T-helper 2 cell treated with Interferon-gamma antibody and Interleukin-4, amounts not matched to agents 5 μg/mL and 100 μg/mL, for 36 hours (primary cell): ENCODE data around the gene CHD8.

Experiments
- DNase-seq: peaks from one replicate; pipeline ENCODE4 v3.0.0; 2021; ENCODE audit warnings: low spot score
- H3K27ac Mint-ChIP-seq: one replicate; pipeline ENCODE4 v1.8.0; 2021; ENCODE audit warnings: mild to moderate bottlenecking, mixed read lengths
- H3K27me3 Mint-ChIP-seq: one replicate; pipeline ENCODE4 v1.8.0; 2021; ENCODE audit warnings: low read depth, mixed read lengths
- H3K36me3 Mint-ChIP-seq: one replicate; pipeline ENCODE4 v1.8.0; 2021; ENCODE audit warnings: low read depth, mixed read lengths
- H3K4me1 Mint-ChIP-seq: one replicate; pipeline ENCODE4 v1.8.0; 2021; ENCODE audit warnings: low read depth, mixed read lengths
- H3K4me3 Mint-ChIP-seq: one replicate; pipeline ENCODE4 v1.8.0; 2022; ENCODE audit warnings: mild to moderate bottlenecking, moderate library complexity, mixed read lengths
- H3K9me3 Mint-ChIP-seq: one replicate; pipeline ENCODE4 v1.8.0; 2021; ENCODE audit warnings: mixed read lengths

Gene CHD8

GRCh38 chr14:21455912-21456667 lies at the start of gene CHD8:
CHD8 (minus strand) TSS chr14:21456123; CDS start chr14:21431643, 24,480 bp downstream.
- DNase-seq = peak; percentile 100
- Mint-ChIP-seq H3K36me3 (peaks cover 17% of the 10 kb centered on the region), H3K27me3 (no peaks in the 10 kb centered on the region), H3K9me3 (no peaks in the 10 kb centered on the region), H3K4me1 (peaks cover 28% of the 10 kb centered on the region), H3K27ac (peak within 1 kb of the TSS; percentile 98), H3K4me3 (peak within 1 kb of the TSS; percentile 97)

DNA sequence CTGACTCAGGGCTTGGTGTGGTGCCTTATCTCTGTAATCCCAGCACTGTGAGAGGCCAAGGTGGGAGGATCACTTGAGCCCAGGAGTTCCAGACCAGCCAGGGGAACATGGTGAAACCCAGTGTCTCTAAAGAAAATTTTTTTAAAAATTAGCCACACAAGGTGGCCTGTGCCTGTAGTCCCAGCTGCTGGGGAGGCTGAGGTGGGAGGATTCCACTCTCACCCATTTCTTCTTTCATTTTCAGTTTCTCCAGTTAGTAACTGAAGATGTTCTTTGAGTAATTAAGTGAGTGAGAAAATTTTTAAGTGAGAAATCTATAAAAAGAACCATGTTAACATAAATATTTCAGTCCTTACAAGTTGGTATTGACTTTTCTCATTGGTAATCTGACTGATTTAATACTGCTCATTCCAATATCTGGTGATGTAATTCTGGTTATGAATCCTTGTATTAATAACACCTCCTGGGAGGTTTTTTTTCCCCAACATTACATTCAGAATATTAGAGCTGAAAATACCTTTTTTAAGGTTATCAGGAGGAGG lies 49.2 kb upstream of the CHD8 start:
- peak overlapping the region; percentile 57 for H3K4me3 Mint-ChIP-seq
- H3K27ac Mint-ChIP-seq = peak overlapping the region; percentile 59
- peaks cover 54% of the 10 kb centered on the region for H3K36me3 Mint-ChIP-seq
- H3K9me3 Mint-ChIP-seq = no peaks in the 10 kb centered on the region
- peak; percentile 28 for DNase-seq
- H3K4me1 Mint-ChIP-seq = peaks cover 20% of the 10 kb centered on the region
- H3K27me3 Mint-ChIP-seq = no peaks in the 10 kb centered on the region

GRCh38 chr14:21503376-21503775 lies 47.5 kb upstream of the CHD8 start:
- no peak for DNase-seq
- peaks cover 27% of the 10 kb centered on the region for H3K4me1 Mint-ChIP-seq
- no peak overlapping the region for H3K27ac Mint-ChIP-seq
- no peak overlapping the region for H3K4me3 Mint-ChIP-seq
- H3K27me3 Mint-ChIP-seq = no peaks in the 10 kb centered on the region
- peaks cover 63% of the 10 kb centered on the region for H3K36me3 Mint-ChIP-seq
- H3K9me3 Mint-ChIP-seq = no peaks in the 10 kb centered on the region

GRCh38 chr14:21501568-21501967 lies 45.6 kb upstream of the CHD8 start:
- Mint-ChIP-seq H3K27me3 (no peaks in the 10 kb centered on the region), H3K36me3 (peaks cover 58% of the 10 kb centered on the region), H3K4me1 (peaks cover 23% of the 10 kb centered on the region), H3K9me3 (no peaks in the 10 kb centered on the region), H3K4me3 (no peak overlapping the region), H3K27ac (no peak overlapping the region)
- no peak for DNase-seq

DNA sequence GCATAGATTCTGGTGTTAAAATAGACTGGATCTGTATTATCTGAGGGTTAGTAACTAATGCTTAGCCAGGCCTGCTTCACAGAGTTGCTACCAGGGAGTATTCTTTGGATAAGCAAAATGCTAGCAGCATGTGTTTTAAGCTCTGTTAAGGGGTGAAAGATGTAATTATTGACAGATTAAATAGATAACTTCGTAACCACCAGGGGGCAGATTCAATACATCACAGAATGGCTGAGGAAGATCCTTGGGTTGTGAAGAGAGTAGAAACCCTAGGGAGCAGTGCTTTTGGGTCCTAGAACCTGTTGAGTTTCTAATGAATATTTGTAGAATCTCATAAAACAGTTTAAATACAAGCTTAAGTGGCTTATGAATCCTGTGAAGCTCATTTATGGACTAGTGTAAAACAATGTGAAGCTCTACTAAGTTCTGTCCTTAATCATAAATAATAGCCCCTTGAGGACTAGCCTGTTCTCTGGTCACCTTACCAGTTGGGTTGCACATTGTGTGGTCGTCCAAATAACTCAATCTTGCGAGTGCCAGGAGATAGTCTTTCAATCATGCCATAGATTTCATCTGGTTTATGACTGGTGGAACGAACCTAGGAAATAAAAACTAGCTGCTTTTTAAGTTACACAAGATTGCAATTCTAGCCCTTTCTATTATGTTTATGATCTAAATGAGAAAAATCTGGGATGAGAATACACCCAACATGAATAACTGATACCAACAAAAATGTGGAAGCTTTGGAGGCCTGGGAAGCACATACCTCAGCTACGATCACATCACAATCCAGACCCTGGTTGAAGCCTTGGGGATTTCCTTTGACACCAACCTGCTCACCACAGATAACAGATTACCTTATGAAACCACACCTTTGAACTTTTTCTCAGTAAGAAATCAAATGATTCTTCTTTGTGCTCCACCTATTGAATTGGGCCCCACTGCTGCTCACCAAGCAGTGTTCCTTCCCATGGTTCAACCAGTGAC lies 42.9 kb upstream of the CHD8 start:
- H3K27ac Mint-ChIP-seq = peak overlapping the region; percentile 13
- no peaks in the 10 kb centered on the region for H3K9me3 Mint-ChIP-seq
- H3K27me3 Mint-ChIP-seq = no peaks in the 10 kb centered on the region
- H3K4me3 Mint-ChIP-seq = no peak overlapping the region
- H3K4me1 Mint-ChIP-seq = peaks cover 15% of the 10 kb centered on the region
- peaks cover 67% of the 10 kb centered on the region for H3K36me3 Mint-ChIP-seq
- DNase-seq = no peak

DNA sequence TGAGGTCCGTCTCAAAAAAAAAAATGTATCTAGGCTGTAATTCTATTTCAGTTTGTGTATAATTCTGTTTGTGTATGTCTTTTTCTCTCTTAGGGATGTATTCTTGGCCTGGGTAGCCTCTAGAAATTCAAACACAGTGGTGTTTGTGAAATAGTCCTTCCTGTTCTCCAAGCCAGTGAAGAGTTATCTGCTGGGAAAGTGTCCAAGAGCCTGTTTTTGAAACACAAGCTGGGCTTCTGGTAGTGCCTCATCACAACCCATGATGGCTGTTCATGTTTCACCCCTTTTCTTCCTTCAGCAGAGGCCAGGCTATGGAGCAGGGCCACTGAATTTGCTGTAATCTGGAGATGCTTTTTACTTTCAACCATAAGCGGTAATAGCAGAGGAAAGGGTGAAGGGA lies 40.5 kb upstream of the CHD8 start:
- Mint-ChIP-seq H3K4me3 (no peak overlapping the region), H3K27me3 (no peaks in the 10 kb centered on the region), H3K36me3 (peaks cover 64% of the 10 kb centered on the region), H3K9me3 (no peaks in the 10 kb centered on the region), H3K4me1 (peaks cover 15% of the 10 kb centered on the region), H3K27ac (no peak overlapping the region)
- no peak for DNase-seq

DNA sequence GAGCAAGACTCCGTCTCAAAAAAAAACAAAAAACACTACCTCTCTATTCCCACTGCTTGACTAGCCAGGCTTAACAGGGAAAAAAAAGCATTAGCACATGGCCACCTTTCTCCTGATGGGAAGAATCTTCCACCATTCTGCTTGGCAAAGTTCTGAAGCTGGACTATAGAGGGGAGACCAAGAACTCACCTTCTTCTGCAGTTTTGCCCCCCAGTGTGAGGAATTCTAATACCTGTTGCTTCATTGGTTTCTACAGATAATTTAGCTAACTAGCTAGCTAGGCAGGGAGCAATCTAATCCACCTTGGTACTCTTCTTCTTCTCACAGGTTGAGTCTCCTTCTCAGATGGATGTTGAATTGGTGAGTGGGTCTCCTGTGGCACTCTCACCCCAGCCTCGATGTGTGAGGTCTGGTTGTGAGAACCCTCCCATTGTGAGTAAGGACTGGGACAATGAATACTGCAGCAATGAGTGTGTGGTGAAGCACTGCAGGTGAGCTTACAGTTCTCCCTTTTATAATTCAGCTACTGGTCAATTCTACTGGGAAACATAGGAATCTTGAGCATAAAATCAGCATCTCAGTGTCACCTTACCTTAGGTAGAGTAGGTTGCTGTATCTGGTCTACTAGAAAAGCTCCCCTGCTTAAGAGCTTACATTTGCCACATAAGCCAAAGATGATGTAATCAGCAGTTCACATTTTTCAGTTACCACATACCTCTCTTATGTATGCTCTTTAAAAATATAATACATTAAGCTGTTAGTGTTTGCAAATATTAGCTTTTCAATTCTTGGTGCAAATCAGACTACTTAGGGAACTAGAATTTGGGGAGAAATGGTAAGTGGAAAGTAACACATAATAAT lies 39.2 kb upstream of the CHD8 start:
- Mint-ChIP-seq H3K27ac (no peak overlapping the region), H3K9me3 (no peaks in the 10 kb centered on the region), H3K27me3 (no peaks in the 10 kb centered on the region), H3K4me1 (peaks cover 15% of the 10 kb centered on the region), H3K4me3 (no peak overlapping the region), H3K36me3 (peaks cover 62% of the 10 kb centered on the region)
- DNase-seq = no peak

DNA sequence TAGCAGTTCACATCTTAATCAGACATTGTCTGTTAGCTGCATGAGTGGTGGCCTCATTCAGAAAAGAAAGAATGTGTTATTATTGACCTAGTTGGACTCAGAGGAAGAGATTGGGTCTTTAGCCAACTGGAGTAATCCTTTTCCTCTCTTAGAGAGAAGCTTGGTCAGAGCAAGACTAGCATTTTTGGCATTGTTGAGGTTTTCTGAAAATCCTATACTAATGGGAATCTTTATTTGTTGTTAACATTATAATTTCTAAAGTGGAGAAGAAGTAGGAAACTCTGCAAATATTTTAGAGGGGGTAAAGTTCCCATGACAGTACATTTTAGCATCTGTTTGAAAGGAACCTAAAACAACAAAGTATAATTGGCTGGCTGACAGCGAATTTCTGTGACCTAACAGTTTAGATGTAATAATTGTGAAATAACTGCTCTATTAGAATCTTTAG lies 30.7 kb upstream of the CHD8 start:
- Mint-ChIP-seq H3K9me3 (no peaks in the 10 kb centered on the region), H3K4me1 (peaks cover 3% of the 10 kb centered on the region), H3K4me3 (no peak overlapping the region), H3K36me3 (peaks cover 24% of the 10 kb centered on the region), H3K27ac (no peak overlapping the region), H3K27me3 (no peaks in the 10 kb centered on the region)
- no peak for DNase-seq

DNA sequence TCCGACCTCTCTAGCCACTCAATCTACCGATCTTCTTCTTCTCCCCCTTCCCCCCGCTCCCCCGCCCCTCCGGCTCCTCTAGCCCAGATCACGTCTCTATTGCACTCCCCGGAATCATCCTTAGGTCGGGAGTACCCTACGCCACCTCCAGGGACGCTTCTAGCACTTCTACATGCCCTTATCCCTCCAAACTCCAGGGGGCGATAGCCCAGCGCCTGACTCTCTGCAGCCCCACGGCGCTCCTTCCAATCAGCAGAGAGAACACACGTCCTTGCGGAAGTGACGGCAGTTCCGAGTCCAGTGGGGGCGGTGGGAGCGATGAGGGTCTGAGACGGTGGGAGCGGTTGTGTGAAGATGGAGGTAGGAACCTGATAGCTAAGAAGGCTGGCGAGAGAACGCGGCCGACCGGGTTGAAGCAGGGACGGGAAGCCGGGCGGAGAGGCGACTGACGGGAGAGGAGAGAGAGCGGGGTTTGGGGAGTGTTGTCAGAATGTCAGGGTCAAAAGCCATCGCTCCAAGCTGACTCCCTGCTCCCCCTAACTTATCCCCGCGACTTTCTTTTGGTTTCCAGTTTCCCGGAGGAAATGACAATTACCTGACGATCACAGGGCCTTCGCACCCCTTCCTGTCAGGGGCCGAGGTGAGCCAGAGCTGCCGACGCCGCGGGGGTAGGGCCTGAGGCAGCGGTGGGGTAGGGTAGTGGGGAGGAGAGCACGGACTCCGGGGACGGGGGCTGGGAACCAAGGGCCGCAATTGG lies 21.2 kb upstream of the CHD8 start, which contains the start of the genes RAB2B and TOX4:
TSS of gene RAB2B (minus strand) at position 35 of the 757 bp plus-strand sequence. CDS start 87 bp downstream, outside the sequence.
TSS of gene TOX4 (plus strand) at position 271 of the 757 bp plus-strand sequence. CDS start at position 355, 84 bp downstream.
- peaks cover 24% of the 10 kb centered on the region for H3K36me3 Mint-ChIP-seq
- H3K27ac Mint-ChIP-seq = peak within 1 kb of the TSS; percentile 100
- DNase-seq = peak; percentile 97
- H3K27me3 Mint-ChIP-seq = no peaks in the 10 kb centered on the region
- H3K4me3 Mint-ChIP-seq = peak within 1 kb of the TSS; percentile 100
- no peaks in the 10 kb centered on the region for H3K9me3 Mint-ChIP-seq
- H3K4me1 Mint-ChIP-seq = peaks cover 21% of the 10 kb centered on the region

DNA sequence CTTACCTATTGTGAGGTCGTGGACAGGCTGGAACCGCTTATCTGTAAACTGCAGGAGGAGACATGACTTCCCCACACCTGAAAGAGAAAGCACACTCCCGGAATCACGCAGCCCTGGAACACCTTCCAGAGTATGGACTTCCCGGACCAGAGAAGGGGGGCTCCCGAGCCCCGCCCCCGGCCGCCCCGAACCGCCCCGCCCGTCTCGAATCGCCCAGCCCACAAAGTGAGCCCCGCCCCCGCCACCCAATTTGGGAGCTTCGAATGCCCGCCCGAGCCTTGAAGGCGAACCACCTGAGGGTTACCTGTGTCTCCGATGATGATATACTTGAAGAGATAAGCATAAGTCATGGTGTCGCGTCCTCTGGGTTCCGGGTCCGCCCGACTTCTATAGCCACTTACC lies 20.6 kb upstream of the CHD8 start:
- Mint-ChIP-seq H3K4me1 (peaks cover 21% of the 10 kb centered on the region), H3K27me3 (no peaks in the 10 kb centered on the region), H3K9me3 (no peaks in the 10 kb centered on the region), H3K4me3 (peak overlapping the region; percentile 100), H3K27ac (peak overlapping the region; percentile 100), H3K36me3 (peaks cover 24% of the 10 kb centered on the region)
- DNase-seq = no peak

GRCh38 chr14:21475767-21476522 lies 20.0 kb upstream of the CHD8 start:
- H3K27ac Mint-ChIP-seq = peak overlapping the region; percentile 100
- peaks cover 21% of the 10 kb centered on the region for H3K4me1 Mint-ChIP-seq
- no peak for DNase-seq
- H3K9me3 Mint-ChIP-seq = no peaks in the 10 kb centered on the region
- no peaks in the 10 kb centered on the region for H3K27me3 Mint-ChIP-seq
- peak overlapping the region; percentile 100 for H3K4me3 Mint-ChIP-seq
- peaks cover 22% of the 10 kb centered on the region for H3K36me3 Mint-ChIP-seq

- peaks cover 12% of the 10 kb centered on the region for H3K36me3 Mint-ChIP-seq
Observed at GRCh38 chr14:21467616-21468015, 11.7 kb upstream of the CHD8 start.

More at GRCh38 chr14:21467616-21468015, 11.7 kb upstream of the CHD8 start:
- Mint-ChIP-seq H3K9me3 (no peaks in the 10 kb centered on the region), H3K4me1 (no peaks in the 10 kb centered on the region), H3K27ac (no peak overlapping the region), H3K27me3 (no peaks in the 10 kb centered on the region), H3K4me3 (no peak overlapping the region)
- no peak for DNase-seq
